ENCODE data around the gene HDAC9.

DNA sequence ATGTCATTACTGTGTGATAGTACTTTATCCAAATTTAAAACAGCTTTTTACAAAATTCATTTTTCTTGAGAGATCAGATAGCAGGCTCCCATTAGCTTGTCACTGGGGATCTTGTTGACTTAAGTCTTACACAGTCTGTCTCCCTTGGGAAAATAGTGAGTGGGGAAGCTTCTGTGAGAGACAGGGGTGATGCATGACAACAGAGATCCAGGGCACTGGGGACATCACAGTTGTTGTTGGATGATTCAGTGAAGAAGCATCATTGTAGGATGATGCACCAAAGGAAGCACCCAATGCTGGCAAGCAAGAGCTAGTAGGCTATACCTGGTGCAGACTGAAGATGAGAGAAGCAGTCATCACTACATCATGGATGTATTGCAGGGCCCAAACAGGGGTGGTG is 284.7 kb downstream of the HDAC9 start:
- TF ChIP-seq CTCF (IDR thresholded peaks at IDR 0.05) = no peak
- TF ChIP-seq POLR2A (IDR thresholded peaks at IDR 0.05) = no peak
